HG02938 (cell line): ENCODE results near the gene RAB28.
"Not testable (repeated sequence)": the region's sequence is repeated elsewhere in the genome, so short reads cannot be mapped to it uniquely, and the experiment has no call there.

Experiments
- ATAC-seq: cut with Tn5 transposase; IDR thresholded peaks from one replicate; pipeline ENCODE4 v1.9.1; 2021; ENCODE audit warnings: mild to moderate bottlenecking, moderate library complexity; ENCODE audit not compliant: unreplicated experiment

Gene RAB28

GRCh38 chr4:13452927-13453579 lies 31.1 kb downstream of the RAB28 start:
- ATAC-seq = no peak

GRCh38 chr4:13449590-13449989 lies 34.5 kb downstream of the RAB28 start:
- no peak for ATAC-seq

- ATAC-seq = no peak
These were observed 38.0 kb downstream of the RAB28 start for GRCh38 chr4:13445841-13446790.

- no peak for ATAC-seq
These were observed 42.6 kb downstream of the RAB28 start for GRCh38 chr4:13441506-13441905.

- ATAC-seq = no peak
These were observed 47.2 kb downstream of the RAB28 start for GRCh38 chr4:13436962-13437361.

- no peak for ATAC-seq
These were observed 51.7 kb downstream of the RAB28 start for GRCh38 chr4:13432453-13432852.

GRCh38 chr4:13430834-13431568 lies 53.1 kb downstream of the RAB28 start:
- no peak for ATAC-seq

GRCh38 chr4:13427599-13428325 lies 56.4 kb downstream of the RAB28 start:
- ATAC-seq = no peak

GRCh38 chr4:13415068-13415785 lies 68.9 kb downstream of the RAB28 start:
- no peak for ATAC-seq

GRCh38 chr4:13413729-13414437 lies 70.3 kb downstream of the RAB28 start:
- no peak for ATAC-seq

- ATAC-seq = no peak
These were observed 72.2 kb downstream of the RAB28 start for GRCh38 chr4:13411942-13412341.

- no peak for ATAC-seq
These were observed 74.8 kb downstream of the RAB28 start for GRCh38 chr4:13409324-13409723.

- not testable (repeated sequence) for ATAC-seq
These were observed 78.0 kb downstream of the RAB28 start for GRCh38 chr4:13406156-13406555.

GRCh38 chr4:13403833-13404232 lies 80.3 kb downstream of the RAB28 start:
- ATAC-seq = no peak

- ATAC-seq = no peak
These were observed 80.8 kb downstream of the RAB28 start for GRCh38 chr4:13403326-13403725.

GRCh38 chr4:13399257-13399656 lies 84.9 kb downstream of the RAB28 start:
- no peak for ATAC-seq

GRCh38 chr4:13396161-13396560 lies 88.0 kb downstream of the RAB28 start:
- ATAC-seq = no peak

GRCh38 chr4:13389901-13390300 lies 94.2 kb downstream of the RAB28 start:
- not testable (repeated sequence) for ATAC-seq

GRCh38 chr4:13386405-13387107 lies 97.6 kb downstream of the RAB28 start:
- ATAC-seq = peak; percentile 87
